Tongue (tissue), 2 donors: ENCODE measurements around the gene PCSK4. TPM values are rescaled to one million over a fixed set of nuclear protein-coding genes. Genes with fewer than 3 reads are reported as not detected.

Source experiments
- DNase-seq: peaks from one replicate; pipeline ENCODE4 v3.0.0-alpha.2; 2015
- total RNA-seq: library from RNA; depleted of rRNA; stranded (reverse); fragments of >200 nt; gene quantifications from one replicate; pipeline ENCODE4 v1.2.3, GENCODE V29; 2014

The PCSK4 gene
- total RNA-seq, 1 donor from 2014 or later = 1.0 TPM

DNA sequence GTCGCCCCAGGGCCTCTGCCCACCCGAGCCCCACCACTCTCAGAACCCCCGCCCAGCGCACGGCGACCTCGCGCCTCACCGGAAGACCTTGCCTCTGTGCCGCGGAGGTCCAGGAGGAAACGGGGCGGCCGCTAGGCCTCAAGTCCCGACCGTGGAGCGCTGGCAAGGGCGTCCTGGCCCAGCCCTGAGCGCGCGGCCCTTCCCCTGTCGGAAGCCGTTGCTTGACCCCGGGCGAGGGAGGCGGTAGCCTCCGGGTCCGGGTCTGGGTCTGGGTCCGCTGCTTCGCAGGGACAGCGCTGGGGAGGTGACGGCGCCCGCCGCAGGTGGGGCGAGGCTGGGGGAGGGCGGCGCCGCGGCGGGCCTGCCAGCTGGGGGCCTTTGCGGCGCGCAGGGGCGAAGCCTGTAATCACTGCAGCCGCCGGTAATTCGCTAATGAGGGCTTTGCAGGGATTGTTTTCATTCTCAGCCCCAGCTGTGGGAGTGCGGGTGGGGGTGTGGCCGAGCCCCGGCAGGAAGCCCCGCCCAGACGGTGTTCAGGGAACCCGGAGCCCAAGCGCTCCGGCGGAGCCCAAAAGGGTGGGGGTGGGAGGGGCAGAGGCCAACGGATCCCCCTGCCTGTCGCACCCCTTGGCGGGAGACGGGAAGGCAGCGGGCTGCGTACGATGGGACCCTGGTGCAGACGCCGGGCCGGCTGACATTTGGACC, 19.7 kb downstream of the PCSK4 start:
- DNase-seq = peak; percentile 54

DNA sequence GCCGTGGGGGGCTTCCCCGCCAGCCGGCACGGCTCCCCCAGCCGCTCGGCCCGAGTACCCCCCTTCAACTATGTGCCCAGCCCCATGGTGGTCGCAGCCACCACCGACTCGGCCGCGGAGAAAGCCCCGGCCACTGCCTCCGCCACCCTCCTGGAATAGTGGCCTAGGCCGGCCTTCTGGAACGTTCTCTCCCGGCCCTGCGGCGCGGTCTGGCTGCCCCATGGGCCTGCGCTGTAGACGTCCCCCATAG, 20.2 kb downstream of the PCSK4 start:
- DNase-seq = no peak

DNA sequence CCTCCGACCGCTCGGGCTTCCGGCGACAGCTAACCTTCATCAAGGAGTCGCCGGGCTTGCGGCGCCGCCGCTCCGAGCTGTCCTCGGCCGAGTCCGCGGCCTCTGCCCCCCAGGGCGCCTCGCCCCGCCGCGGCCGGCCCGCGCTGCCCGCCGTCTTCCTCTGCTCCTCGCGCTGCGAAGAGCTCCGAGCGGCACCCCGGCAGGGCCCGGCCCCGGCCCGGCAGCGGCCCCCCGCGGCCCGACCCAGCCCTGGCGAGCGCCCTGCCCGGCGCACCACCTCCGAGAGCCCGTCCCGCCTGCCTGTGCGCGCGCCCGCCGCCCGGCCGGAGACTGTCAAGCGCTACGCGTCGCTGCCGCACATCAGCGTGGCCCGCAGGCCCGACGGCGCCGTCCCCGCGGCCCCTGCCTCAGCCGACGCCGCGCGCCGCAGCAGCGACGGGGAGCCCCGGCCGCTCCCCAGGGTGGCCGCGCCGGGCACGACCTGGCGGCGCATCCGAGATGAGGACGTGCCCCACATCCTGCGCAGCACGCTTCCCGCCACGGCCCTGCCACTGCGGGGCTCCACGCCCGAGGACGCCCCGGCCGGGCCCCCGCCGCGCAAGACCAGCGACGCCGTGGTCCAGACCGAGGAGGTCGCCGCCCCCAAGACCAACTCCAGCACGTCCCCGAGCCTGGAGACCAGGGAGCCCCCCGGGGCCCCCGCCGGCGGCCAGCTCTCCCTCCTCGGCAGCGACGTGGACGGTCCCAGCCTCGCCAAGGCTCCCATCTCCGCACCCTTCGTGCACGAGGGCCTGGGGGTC, 20.7 kb downstream of the PCSK4 start:
- DNase-seq = no peak

DNA sequence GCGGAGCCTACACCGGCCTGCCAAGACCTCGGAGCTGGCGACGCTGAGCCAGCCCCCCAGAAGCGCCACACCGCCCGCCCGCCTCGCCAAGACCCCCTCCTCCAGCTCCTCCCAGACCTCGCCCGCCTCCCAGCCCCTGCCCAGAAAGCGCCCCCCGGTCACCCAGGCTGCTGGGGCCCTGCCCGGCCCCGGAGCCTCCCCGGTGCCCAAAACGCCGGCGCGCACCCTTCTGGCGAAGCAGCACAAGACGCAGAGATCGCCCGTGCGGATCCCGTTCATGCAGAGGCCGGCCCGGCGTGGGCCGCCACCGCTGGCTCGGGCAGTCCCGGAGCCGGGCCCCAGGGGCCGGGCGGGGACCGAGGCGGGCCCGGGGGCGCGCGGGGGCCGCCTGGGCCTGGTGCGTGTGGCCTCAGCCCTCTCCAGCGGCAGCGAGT, 21.3 kb downstream of the PCSK4 start:
- no peak for DNase-seq

DNA sequence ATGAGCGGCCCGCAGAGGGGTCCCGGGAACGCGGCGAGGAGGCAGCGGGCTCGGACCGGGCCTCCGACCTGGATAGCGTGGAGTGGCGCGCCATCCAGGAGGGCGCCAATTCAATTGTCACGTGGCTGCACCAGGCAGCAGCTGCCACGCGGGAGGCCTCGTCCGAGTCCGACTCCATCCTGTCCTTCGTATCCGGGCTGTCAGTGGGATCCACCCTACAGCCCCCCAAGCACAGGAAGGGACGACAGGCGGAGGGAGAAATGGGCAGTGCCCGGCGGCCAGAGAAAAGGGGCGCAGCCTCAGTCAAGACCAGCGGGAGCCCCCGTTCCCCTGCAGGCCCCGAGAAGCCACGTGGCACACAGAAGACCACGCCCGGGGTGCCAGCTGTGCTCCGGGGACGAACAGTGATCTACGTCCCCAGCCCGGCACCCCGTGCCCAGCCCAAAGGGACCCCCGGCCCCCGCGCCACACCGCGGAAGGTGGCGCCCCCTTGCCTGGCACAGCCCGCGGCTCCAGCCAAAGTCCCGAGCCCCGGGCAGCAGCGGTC, 21.8 kb downstream of the PCSK4 start:
- no peak for DNase-seq

DNA sequence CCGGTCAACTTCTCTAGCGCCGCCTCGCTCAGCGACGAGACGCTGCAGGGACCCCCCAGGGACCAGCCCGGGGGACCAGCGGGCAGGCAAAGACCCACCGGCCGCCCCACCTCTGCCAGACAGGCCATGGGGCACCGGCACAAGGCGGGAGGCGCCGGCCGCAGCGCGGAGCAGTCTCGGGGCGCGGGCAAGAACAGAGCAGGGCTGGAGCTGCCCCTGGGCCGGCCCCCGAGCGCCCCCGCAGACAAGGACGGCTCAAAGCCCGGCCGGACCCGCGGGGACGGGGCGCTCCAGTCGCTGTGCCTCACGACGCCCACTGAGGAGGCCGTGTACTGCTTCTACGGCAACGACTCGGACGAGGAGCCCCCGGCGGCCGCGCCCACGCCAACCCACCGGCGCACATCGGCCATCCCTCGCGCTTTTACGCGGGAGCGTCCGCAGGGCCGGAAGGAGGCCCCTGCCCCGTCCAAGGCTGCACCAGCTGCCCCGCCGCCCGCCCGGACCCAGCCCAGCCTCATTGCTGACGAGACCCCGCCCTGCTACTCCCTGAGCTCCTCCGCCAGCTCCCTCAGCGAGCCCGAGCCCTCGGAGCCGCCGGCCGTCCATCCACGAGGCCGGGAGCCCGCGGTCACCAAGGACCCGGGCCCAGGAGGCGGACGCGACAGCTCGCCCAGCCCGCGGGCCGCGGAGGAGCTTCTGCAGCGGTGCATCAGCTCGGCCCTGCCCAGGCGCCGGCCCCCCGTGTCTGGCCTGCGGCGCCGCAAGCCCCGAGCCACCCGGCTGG, 22.5 kb downstream of the PCSK4 start:
- DNase-seq = no peak

DNA sequence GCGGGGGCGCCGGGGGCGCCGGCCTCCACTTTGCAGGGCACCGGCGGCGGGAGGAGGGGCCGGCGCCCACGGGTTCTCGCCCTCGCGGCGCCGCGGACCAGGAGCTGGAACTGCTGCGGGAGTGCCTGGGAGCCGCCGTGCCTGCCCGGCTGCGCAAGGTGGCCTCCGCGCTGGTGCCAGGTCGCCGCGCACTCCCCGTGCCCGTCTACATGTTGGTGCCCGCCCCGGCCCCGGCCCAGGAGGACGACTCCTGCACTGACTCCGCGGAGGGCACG, 23.0 kb downstream of the PCSK4 start:
- DNase-seq = no peak

DNA sequence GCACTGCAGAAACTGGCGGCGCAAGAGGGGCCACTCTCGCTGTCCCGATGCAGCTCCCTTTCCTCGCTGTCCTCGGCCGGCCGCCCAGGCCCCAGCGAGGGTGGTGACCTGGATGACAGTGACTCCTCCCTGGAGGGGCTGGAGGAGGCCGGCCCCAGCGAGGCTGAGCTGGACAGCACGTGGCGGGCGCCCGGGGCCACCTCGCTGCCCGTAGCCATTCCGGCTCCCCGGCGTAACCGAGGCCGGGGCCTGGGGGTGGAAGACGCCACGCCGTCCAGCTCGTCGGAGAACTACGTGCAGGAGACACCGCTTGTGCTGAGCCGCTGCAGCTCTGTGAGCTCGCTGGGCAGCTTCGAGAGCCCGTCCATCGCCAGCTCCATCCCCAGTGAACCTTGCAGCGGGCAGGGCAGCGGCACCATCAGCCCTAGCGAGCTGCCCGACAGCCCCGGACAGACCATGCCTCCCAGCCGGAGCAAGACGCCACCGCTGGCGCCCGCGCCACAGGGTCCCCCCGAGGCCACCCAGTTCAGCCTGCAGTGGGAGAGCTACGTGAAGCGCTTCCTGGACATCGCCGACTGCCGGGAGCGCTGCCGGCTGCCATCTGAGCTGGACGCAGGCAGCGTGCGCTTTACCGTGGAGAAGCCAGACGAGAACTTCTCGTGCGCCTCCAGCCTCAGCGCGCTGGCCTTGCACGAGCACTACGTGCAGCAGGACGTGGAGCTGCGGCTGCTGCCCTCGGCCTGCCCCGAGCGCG, 23.5 kb downstream of the PCSK4 start:
- DNase-seq = no peak

DNA sequence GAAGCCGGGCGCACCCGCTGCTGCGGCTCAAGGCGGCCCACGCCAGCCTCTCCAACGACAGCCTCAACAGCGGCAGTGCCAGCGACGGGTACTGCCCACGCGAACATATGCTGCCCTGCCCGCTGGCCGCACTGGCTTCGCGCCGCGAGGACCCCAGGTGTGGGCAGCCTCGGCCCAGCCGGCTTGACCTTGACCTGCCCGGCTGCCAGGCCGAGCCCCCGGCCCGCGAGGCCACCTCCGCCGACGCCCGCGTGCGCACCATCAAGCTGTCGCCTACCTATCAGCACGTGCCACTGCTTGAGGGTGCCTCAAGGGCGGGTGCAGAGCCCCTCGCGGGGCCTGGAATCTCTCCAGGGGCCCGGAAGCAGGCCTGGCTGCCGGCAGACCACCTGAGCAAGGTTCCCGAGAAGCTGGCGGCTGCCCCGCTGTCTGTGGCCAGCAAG, 24.1 kb downstream of the PCSK4 start:
- DNase-seq = no peak

DNA sequence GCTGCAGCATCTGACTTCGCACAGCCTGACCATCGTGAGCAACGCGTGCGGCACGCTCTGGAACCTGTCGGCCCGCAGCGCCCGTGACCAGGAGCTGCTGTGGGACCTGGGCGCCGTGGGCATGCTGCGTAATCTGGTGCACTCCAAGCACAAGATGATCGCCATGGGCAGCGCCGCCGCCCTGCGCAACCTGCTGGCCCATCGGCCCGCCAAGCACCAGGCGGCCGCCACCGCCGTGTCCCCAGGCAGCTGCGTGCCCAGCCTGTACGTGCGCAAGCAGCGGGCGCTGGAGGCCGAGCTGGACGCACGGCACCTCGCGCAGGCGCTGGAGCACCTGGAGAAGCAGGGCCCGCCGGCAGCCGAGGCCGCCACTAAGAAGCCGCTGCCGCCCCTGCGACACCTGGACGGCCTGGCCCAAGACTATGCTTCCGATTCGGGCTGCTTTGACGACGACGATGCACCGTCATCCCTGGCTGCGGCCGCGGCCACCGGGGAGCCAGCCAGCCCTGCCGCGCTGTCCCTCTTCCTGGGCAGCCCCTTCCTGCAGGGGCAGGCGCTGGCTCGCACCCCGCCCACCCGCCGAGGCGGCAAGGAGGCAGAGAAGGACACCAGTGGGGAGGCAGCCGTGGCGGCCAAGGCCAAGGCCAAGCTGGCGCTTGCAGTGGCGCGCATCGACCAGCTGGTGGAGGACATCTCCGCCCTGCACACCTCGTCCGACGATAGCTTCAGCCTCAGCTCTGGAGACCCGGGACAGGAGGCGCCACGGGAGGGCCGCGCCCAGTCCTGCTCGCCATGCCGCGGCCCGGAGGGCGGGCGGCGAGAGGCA, 24.7 kb downstream of the PCSK4 start:
- DNase-seq = peak; percentile 58

DNA sequence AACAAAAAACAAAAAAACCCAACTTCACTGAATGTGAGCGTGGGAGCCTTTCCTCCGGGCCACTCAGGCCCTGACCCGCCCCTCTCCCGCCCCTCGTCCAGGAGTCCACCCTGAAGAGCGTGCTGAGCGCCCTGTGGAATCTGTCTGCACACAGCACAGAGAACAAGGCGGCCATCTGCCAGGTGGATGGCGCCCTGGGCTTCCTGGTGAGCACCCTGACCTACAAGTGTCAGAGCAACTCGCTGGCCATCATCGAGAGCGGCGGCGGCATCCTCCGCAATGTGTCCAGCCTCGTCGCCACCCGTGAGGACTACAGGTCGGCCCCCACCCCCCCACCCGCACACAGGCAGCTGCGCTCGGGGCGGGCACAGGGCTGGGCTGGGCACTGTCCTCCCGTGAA, 28.3 kb downstream of the PCSK4 start:
- DNase-seq = no peak

DNA sequence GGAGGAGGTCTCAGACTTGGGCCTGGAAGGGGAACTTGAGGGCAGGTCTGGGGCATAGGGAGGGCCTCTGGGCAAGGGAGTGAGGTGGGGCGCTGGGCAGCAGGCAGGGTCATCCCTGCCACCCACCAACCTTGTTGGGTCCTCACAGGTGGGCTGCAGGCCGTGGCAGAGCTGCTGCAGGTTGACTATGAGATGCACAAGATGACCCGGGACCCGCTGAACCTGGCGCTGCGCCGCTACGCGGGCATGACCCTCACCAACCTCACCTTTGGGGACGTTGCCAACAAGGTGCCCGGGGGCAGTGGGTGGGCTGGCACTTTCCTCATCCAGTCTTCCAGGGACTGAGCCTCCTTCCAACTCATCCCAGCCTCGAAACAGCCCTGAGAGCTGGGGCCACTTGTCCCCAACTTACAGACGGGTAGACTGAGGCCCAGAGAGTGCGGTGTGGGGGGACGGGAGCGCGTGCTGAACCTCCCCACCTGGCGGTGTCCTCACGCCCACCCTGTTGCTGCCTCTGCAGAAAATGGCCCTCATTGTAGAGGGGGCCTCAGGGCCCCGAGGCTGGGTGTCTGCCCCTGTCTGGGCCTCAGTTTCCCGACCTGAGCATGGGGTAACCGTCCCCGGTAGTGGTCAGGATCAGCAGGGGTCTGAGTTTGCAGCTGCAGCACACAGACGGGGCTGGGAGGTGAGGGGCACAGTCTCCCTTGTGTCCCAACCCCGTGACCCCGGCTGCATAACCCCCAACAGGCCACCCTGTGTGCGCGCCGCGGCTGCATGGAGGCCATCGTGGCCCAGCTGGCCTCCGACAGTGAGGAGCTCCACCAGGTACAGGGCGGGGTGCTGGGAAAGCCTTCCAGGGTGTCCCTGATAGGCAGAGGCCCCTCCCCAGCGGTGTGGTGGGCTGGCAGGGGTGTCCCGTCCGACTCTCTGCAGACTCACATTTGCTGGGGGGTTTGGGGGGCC, 29.8 kb downstream of the PCSK4 start:
- no peak for DNase-seq

DNA sequence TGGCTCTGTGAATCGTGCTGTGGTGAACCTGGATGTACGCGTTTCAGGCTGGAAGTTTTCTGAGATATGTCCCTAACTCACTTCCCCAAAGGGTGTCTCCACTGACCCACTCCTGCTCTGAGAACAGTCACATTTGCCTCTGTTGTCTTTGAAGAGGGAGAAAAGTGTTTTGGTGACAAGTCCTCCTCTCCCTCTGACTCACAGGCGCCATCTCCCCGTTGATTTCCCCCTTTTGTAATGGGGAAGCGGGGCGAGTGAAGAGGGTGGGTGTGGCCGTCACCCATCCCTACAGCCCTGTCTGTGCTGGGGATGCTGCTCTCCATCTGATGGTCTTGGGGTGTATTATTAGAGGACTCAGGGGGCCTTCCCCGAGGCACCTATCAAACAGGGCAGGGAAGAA, 30.7 kb downstream of the PCSK4 start:
- DNase-seq = no peak

DNA sequence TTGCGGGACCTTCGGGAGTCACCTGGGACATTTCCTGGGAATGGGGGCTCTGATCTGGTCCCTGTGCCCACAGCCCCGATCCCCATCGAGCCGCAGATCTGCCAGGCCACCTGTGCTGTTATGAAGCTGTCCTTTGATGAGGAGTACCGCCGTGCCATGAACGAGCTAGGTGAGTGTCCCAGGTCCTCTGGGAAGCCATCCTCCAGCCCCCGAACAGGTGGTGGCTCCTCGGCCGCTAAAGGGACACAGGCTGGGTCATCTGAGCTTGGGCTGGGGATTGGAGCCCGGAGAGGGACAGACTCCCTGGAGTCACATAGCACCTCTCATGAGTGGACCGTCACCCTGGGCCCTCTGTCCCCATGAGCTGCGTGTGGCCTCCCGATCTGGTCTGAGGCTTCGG, 32.3 kb downstream of the PCSK4 start:
- no peak for DNase-seq

DNA sequence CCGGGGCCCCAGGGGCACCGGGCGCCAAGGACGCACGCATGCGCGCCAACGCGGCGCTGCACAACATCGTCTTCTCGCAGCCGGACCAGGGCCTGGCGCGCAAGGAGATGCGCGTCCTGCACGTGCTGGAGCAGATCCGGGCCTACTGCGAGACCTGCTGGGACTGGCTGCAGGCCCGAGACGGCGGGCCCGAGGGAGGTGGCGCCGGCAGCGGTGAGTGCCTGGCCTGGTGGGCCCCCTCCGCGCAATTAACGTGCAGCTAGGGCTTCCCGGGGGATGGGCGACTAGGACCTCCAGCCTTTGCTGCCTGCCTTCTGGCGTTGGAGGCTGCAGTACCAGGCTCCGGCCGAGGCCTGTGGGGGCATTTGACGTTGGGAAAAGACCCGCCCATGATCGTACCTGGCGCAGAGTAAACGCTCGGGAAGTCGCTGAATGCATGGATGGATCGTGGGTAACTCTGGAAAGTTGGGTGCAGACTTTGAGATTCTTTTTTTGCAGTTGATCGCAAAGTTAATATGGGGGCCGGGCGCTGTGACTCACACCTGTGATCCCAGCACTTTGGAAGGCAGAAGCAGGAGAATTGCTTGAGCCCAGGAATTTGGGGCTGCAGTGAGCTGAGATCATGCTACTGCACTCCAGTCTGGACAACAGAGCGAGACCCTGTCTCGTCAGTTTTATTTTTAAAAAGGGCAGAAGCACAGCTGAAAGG, 33.0 kb downstream of the PCSK4 start:
- no peak for DNase-seq

DNA sequence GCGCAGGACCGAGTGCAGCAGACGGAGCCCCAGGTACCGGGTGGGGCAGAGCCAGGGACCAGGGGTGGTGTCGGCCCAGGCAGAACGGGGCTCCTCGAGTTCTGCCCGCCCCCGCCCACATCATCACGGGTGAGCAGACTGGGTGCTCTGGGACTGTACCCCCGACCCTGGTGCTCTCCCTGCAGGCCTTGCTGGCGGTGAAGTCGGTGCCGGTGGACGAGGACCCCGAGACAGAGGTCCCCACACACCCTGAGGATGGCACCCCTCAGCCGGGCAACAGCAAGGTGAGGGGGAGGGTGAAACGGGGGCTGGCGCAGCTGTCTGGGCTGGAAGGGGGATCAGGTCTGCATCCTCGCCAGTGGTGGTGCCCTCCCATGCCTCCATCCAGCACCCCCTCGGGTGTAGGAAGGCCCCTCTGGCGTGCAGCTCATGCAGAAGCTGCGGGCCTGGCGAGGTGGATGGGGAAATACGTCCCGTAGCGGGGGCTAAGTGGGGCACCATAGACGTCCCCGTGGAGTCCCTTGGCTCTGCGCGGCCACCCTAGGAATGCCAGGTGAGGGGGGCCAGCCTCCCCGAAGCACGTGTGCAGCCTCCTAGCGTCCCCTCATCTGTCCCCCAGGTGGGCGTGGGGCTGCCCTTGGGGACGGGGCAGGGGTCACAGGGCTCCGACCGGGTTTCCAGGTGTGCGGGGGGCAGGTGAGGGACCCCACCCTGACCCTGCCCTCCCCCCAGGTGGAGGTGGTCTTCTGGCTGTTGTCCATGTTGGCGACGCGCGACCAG, 33.8 kb downstream of the PCSK4 start:
- DNase-seq = no peak

DNA sequence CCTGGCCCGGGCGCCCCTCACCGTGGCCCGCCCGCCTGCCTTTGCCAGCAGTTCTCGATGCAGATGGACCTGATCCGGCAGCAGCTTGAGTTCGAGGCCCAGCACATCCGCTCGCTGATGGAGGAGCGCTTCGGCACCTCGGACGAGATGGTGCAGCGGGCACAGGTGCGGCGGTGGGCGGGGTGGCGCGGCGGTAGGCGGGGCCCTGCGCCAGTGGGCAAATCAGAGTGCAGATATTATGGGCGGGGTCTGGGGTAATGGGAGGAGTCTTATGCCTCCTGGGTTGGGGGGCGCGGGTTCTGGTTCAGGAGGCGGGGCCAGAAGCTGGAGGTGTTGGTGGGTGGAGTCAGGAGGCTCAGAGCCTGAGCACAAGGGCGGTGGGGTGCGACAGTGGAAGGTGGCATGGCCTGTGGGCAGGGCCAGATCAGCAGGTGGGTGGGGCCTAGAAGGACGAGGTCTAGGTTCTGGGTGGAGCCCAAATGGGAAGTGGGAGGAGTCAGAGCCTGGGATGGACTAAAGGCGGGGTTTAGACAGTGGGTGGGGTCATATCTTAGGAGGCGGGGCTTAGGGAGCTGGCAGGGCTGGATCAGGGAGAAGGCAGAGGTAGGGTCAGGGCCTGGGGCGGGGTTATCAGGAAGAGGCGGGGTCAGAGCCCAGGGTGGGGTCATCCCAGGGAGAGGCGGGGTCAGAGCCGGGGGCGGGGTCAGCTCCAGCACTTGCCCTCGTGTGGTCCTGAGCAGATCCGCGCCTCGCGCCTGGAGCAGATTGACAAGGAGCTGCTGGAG, 34.6 kb downstream of the PCSK4 start:
- DNase-seq = peak; percentile 41

DNA sequence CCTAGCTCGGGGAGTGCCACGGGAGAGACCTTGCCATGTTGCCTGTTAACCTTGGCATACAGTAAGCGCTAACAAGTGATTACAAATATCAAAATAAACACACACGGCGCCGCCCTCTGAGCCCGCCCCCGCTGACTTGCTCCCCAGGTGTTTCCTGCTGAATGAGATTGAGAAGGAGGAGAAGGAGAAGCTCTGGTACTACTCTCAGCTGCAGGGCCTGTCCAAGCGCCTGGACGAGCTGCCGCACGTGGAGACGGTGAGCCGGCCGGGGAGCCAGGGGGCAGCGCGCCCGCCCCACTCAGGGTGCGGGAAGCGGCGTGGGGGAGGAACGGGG, 35.2 kb downstream of the PCSK4 start:
- no peak for DNase-seq
